ENCODE measurements around the gene GRIK2. TPM values are rescaled to one million over a fixed set of nuclear protein-coding genes. Genes with fewer than 3 reads are reported as not detected.

GRIK2 gene
- total and polyA plus RNA-seq, 2 donors (not counting 3 experiments of a cell fraction or from before 2014, with no cell fraction given): not detected

DNA sequence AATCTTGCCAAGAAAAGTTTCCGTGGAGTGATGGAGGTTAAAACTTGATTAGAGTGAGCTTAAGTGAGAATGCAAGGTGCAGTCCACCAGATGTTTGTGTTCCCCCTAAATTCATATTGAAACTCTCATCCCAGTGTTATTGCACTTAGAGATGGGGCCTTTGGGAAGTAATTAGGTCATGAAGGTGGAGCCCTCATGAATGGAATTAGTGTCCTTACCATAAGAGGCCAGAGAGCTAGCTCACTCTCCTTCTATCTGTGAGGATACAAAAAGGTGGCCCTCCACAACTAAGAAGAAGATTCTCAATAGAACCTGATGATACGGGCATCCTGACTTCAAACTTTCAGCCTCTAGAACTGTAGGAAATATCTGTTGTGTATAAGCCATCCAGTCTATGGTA, 258.6 kb downstream of the GRIK2 start:
- no TSS peak for BruUV-seq (replicated peaks)
- Histone ChIP-seq H3K4me1 (ENCODE audit: control insufficient read depth, extremely low read depth, insufficient read depth, low read length) (no peaks in the 10 kb centered on the region), H3K27ac (ENCODE audit: insufficient read depth, low read depth, low read length) (no peak overlapping the region), H3K4me2 (ENCODE audit: insufficient read depth, low read length) (no peak overlapping the region), H2AFZ (ENCODE audit: low read depth, low read length) (no peak overlapping the region), H3K36me3 (ENCODE audit: control insufficient read depth in 2 of 2, extremely low read depth in 1 of 2, insufficient read depth in 2 of 2, low read length in 2 of 2) (no peaks in the 10 kb centered on the region), H3K79me2 (ENCODE audit: control insufficient read depth, insufficient read depth, low read length) (no peaks in the 10 kb centered on the region), H3K9me3 (replicated peaks; ENCODE audit: control insufficient read depth, insufficient read depth, low read length) (no peaks in the 10 kb centered on the region), H3K4me3 (replicated peaks in 1 of 3; ENCODE audit: insufficient read depth in 1 of 3, low read depth in 1 of 3, low read length in 3 of 3) (no peak overlapping the region), H4K20me1 (replicated peaks; ENCODE audit: control insufficient read depth, extremely low read depth, insufficient read depth, low read length) (no peaks in the 10 kb centered on the region), H3K9me1 (replicated peaks; ENCODE audit: control insufficient read depth, extremely low read depth, insufficient read depth, low read length) (no peaks in the 10 kb centered on the region), H3K9ac (replicated peaks; ENCODE audit: extremely low read depth, insufficient read depth, low read length) (no peak overlapping the region), H3K27me3 (ENCODE audit: control insufficient read depth in 2 of 2, insufficient read depth in 2 of 2, low read length in 2 of 2) (no peaks in the 10 kb centered on the region)
- no peak for FAIRE-seq
- intact Hi-C loops (cut with micrococcal nuclease): no loop called here
- dilution Hi-C loops (cut with MboI; ENCODE audit: extremely low pct_ligation_motif_present, low sequenced_read_pairs): no loop called here
- POLR2A ChIA-PET: no interaction called here
- TF ChIP-seq EZH2 (IDR thresholded peaks at IDR 0.05; ENCODE audit: borderline replicate concordance, low read depth, low read length, severe bottlenecking) (no peak), GATA2 (IDR thresholded peaks at IDR 0.05; ENCODE audit: insufficient read depth, insufficient read length, low read depth, low read length) (no peak), POLR2A (IDR thresholded peaks at IDR 0.05; ENCODE audit: low read depth, low read length) (no peak), JUN (IDR thresholded peaks at IDR 0.05; ENCODE audit: borderline replicate concordance, insufficient read depth, insufficient read length, low read depth) (no peak), MYC (IDR thresholded peaks at IDR 0.05; ENCODE audit: low read depth, low read length) (no peak), POLR2AphosphoS5 (IDR thresholded peaks at IDR 0.05; ENCODE audit: insufficient read depth, low read depth, low read length) (no peak), FOS (IDR thresholded peaks at IDR 0.05; ENCODE audit: borderline replicate concordance, insufficient read depth, low read length) (no peak)
- TF ChIP-seq, protein P1, sequence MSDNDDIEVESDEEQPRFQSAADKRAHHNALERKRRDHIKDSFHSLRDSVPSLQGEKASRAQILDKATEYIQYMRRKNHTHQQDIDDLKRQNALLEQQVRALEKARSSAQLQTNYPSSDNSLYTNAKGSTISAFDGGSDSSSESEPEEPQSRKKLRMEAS (IDR thresholded peaks at IDR 0.05; ENCODE audit: insufficient read depth, insufficient read length): no peak
- TF ChIP-seq, protein P2, sequence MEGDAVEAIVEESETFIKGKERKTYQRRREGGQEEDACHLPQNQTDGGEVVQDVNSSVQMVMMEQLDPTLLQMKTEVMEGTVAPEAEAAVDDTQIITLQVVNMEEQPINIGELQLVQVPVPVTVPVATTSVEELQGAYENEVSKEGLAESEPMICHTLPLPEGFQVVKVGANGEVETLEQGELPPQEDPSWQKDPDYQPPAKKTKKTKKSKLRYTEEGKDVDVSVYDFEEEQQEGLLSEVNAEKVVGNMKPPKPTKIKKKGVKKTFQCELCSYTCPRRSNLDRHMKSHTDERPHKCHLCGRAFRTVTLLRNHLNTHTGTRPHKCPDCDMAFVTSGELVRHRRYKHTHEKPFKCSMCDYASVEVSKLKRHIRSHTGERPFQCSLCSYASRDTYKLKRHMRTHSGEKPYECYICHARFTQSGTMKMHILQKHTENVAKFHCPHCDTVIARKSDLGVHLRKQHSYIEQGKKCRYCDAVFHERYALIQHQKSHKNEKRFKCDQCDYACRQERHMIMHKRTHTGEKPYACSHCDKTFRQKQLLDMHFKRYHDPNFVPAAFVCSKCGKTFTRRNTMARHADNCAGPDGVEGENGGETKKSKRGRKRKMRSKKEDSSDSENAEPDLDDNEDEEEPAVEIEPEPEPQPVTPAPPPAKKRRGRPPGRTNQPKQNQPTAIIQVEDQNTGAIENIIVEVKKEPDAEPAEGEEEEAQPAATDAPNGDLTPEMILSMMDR (IDR thresholded peaks at IDR 0.05; ENCODE audit: extremely low read depth in 1 of 2, insufficient read depth in 1 of 2, low read depth in 1 of 2, low read length in 2 of 2): no peak
- DNase-seq (ENCODE audit: low read depth, low spot score): no peak
- CTCF ChIA-PET: no interaction called here

All from endothelial cell of umbilical vein (primary cell).